IMR-90 (cell line): ENCODE measurements around the gene TPCN1. TPM values are rescaled to one million over a fixed set of nuclear protein-coding genes. Genes with fewer than 3 reads are reported as not detected.

Source experiments
- ATAC-seq: fragments of 200-7000 bp; cut with Tn5 transposase; 2 replicates; pipeline ENCODE4 v1.9.1; 2020; ENCODE audit warnings: low read depth, mild to moderate bottlenecking, moderate library complexity
- BruUV-seq: library from RNA; stranded (reverse); fragments of 400-500 nt; replicated peaks from 2 replicates; lab custom pipeline; 2021; lab: Mats Ljungman, UMichigan
- CTCF ChIA-PET: fragments of 300-600 bp; formaldehyde crosslinking; extraction: SDS; loops from one replicate; lab custom pipeline; 2021; ENCODE audit warnings: antibody characterized with exemption; lab: Yijun Ruan, JAX
- POLR2A ChIA-PET: fragments of 300-600 bp; sonication (Branson Sonifier 250); formaldehyde crosslinking; loops from one replicate; lab custom pipeline; 2022; ENCODE audit warnings: antibody characterized with exemption; ENCODE audit not compliant: unreplicated experiment; lab: Charles Lee
- DNase-seq: peaks from one replicate; pipeline ENCODE4 v3.0.0; 2013
- H2AFZ ChIP-seq: replicated peaks from 2 replicates; pipeline ENCODE3; 2013; ENCODE audit warnings: low read length, mild to moderate bottlenecking; ENCODE audit not compliant: poor library complexity
- H2AK5ac ChIP-seq: 2 replicates; pipeline ENCODE4 v1.6.1; 2013; ENCODE audit warnings: low read depth, low read length, inconsistent platforms
- H2AK9ac ChIP-seq: replicated peaks from 2 replicates; pipeline ENCODE3; 2013; ENCODE audit warnings: mild to moderate bottlenecking, low read depth, low read length, moderate library complexity; ENCODE audit not compliant: poor library complexity
- H2BK120ac ChIP-seq: 2 replicates; pipeline ENCODE4 v1.6.1; 2013; ENCODE audit warnings: low read depth, low read length, inconsistent platforms
- H2BK15ac ChIP-seq: 3 replicates; pipeline ENCODE4 v1.6.1; 2013; ENCODE audit warnings: low read depth, low read length, inconsistent platforms
- H2BK20ac ChIP-seq: 2 replicates; pipeline ENCODE4 v1.6.1; 2013; ENCODE audit warnings: low read depth, mild to moderate bottlenecking, inconsistent platforms, low read length, moderate library complexity
- H2BK5ac ChIP-seq: 2 replicates; pipeline ENCODE4 v1.6.1; 2013; ENCODE audit warnings: mild to moderate bottlenecking, low read depth, low read length, inconsistent platforms; ENCODE audit not compliant: poor library complexity, severe bottlenecking
- H3K14ac ChIP-seq: replicated peaks from 2 replicates; pipeline ENCODE4 v1.6.1; 2013; ENCODE audit warnings: low read depth, low read length, inconsistent platforms
- H3K18ac ChIP-seq: 2 replicates; pipeline ENCODE4 v1.6.1; 2013; ENCODE audit warnings: low read depth, low read length, control low read depth
- H3K23ac ChIP-seq: 2 replicates; pipeline ENCODE4 v1.6.1; 2013; ENCODE audit warnings: low read depth, low read length, inconsistent platforms
- H3K27ac ChIP-seq: 2 replicates; pipeline ENCODE4 v1.5.1; 2013; ENCODE audit warnings: mild to moderate bottlenecking, control low read depth, low read length; ENCODE audit not compliant: insufficient read depth
- H3K27me3 ChIP-seq: 2 replicates; pipeline ENCODE4 v1.6.1; 2013; ENCODE audit warnings: low read length; ENCODE audit not compliant: control insufficient read depth, insufficient read depth
- H3K36me3 ChIP-seq: 2 replicates; pipeline ENCODE4 v1.6.1; 2013; ENCODE audit warnings: low read length, mixed read lengths; ENCODE audit not compliant: control insufficient read depth, insufficient read depth
- H3K4ac ChIP-seq: 2 replicates; pipeline ENCODE4 v1.6.1; 2013; ENCODE audit warnings: low read depth, low read length, inconsistent platforms
- H3K4me1 ChIP-seq: 2 replicates; pipeline ENCODE4 v1.6.1; 2013; ENCODE audit warnings: low read length, mixed read lengths; ENCODE audit not compliant: control insufficient read depth, insufficient read depth
- H3K4me2 ChIP-seq: 2 replicates; pipeline ENCODE4 v1.6.1; 2013; ENCODE audit warnings: low read depth, mild to moderate bottlenecking, control low read depth, low read length, moderate library complexity
- H3K4me3 ChIP-seq: 2 replicates; pipeline ENCODE4 v1.5.1; 2013; ENCODE audit warnings: low read depth, mild to moderate bottlenecking, control low read depth, low read length, moderate library complexity; ENCODE audit not compliant: insufficient read depth
- H3K56ac ChIP-seq: 2 replicates; pipeline ENCODE4 v1.6.1; 2013; ENCODE audit warnings: low read length, inconsistent platforms; ENCODE audit not compliant: insufficient read depth; ENCODE audit errors: extremely low read depth
- H3K79me1 ChIP-seq, 2 experiments: 2 replicates each; pipeline ENCODE4 v1.6.1; 2013; ENCODE audit warnings: low read length in 2 of 2, inconsistent platforms in 1 of 2, low read depth in 1 of 2
- H3K9ac ChIP-seq: 2 replicates; pipeline ENCODE4 v1.6.1; 2013; ENCODE audit warnings: low read depth, low read length, control low read depth
- H3K9me1 ChIP-seq: 2 replicates; pipeline ENCODE4 v1.6.1; 2013; ENCODE audit warnings: low read length, inconsistent platforms; ENCODE audit not compliant: insufficient read depth
- H3K9me3 ChIP-seq: 2 replicates; pipeline ENCODE4 v1.6.1; 2013; ENCODE audit warnings: low read length; ENCODE audit not compliant: control insufficient read depth, insufficient read depth
- H4K20me1 ChIP-seq: 2 replicates; pipeline ENCODE4 v1.6.1; 2013; ENCODE audit warnings: low read length, inconsistent platforms; ENCODE audit not compliant: insufficient read depth
- H4K5ac ChIP-seq: 2 replicates; pipeline ENCODE4 v1.6.1; 2013; ENCODE audit warnings: mild to moderate bottlenecking, low read depth, low read length, control low read depth
- H4K8ac ChIP-seq, 2 experiments: 2 replicates each; pipeline ENCODE4 v1.6.1; 2013; ENCODE audit warnings: low read depth in 2 of 2, low read length in 2 of 2, control low read depth in 1 of 2, inconsistent platforms in 1 of 2
- H4K91ac ChIP-seq: 2 replicates; pipeline ENCODE4 v1.6.1; 2013; ENCODE audit warnings: low read depth, low read length, inconsistent platforms; ENCODE audit not compliant: insufficient read depth
- CEBPB ChIP-seq: IDR thresholded peaks from 2 replicates; pipeline ENCODE4 v1.6.1; 2012; ENCODE audit warnings: low read depth, low read length, improper control_type of control experiment
- CHD1 ChIP-seq: IDR thresholded peaks from 2 replicates; pipeline ENCODE4 v1.6.1; 2012; ENCODE audit warnings: low read depth, low read length, improper control_type of control experiment
- ELK1 ChIP-seq: fragments of 150-350 bp; IDR thresholded peaks from 2 replicates; pipeline ENCODE4 v1.6.1; 2016; ENCODE audit warnings: low read depth, mild to moderate bottlenecking, low read length, moderate library complexity, borderline replicate concordance
- MAZ ChIP-seq: IDR thresholded peaks from 2 replicates; pipeline ENCODE4 v1.6.1; 2012; ENCODE audit warnings: low read depth, mild to moderate bottlenecking, low read length, improper control_type of control experiment, moderate library complexity, borderline replicate concordance
- SMC3 ChIP-seq: fragments of 150-350 bp; IDR thresholded peaks from 2 replicates; pipeline ENCODE4 v1.6.1; 2016; ENCODE audit warnings: low read depth, mild to moderate bottlenecking, antibody characterized with exemption, low read length, moderate library complexity
- WGBS, 2 experiments: methylation state at CpG; one replicate each; pipeline versions ENCODE4 v1.1.5 to v1.1.7; 2013; ENCODE audit warnings: missing lambda C conversion rate in 2 of 2; ENCODE audit not compliant: insufficient read length in 1 of 2; ENCODE audit errors: extremely low coverage in 2 of 2; 5-methylcytosine and 5-hydroxymethylcytosine counted together
- dilution Hi-C: fragments of 300-500 bp; cut with HindIII; formaldehyde crosslinking; loops from one replicate; pipeline ENCODE4 v1.14.3; 2018; ENCODE audit warnings: low sequenced_read_pairs; ENCODE audit not compliant: unreplicated experiment
- in situ Hi-C: fragments of 300-500 bp; cut with MboI; formaldehyde crosslinking; loops from 3 replicates; pipeline ENCODE4 v1.14.3; 2019; ENCODE audit warnings: low sequenced_read_pairs, inconsistent platforms, mixed read lengths
- intact Hi-C: fragments of 100-400 bp; cut with micrococcal nuclease; formaldehyde crosslinking; loops from 2 replicates; pipeline ENCODE4 v1.10.0; 2022
- polyA plus RNA-seq, 3 experiments: library from polyadenylated mRNA; depleted of rRNA; stranded (reverse); fragments of >200 nt; gene quantifications; 2 replicates each; pipeline ENCODE4 v1.2.3, GENCODE V29; 2012; ENCODE audit warnings: low replicate concordance in 1 of 3
- total RNA-seq: library from RNA; depleted of rRNA; stranded (reverse); fragments of >200 nt; gene quantifications from 2 replicates; pipeline ENCODE4 v1.2.3, GENCODE V29; 2012

The TPCN1 gene
- total and polyA plus RNA-seq, 2 of the 4 experiments (the other 2 are of a cell fraction) = 2.0 to 13.2 TPM

GRCh38 chr12:113326775-113327395 lies 105.6 kb downstream of the TPCN1 start:
- in situ Hi-C loops = no loop called here
- H2AK9ac ChIP-seq = peak overlapping the region; percentile 85
- no peak overlapping the region for H4K91ac ChIP-seq
- H3K14ac ChIP-seq = no peak overlapping the region
- H3K18ac ChIP-seq = no peak overlapping the region; the same call in 1 of the 2 replicates
- H3K4me1 ChIP-seq = peaks cover 4% of the 10 kb centered on the region
- no peak overlapping the region for H2BK120ac ChIP-seq
- H3K4me3 ChIP-seq = no peak overlapping the region
- TF ChIP-seq ELK1 (no peak), SMC3 (no peak), CEBPB (no peak), MAZ (no peak), CHD1 (no peak)
- peaks cover 9% of the 10 kb centered on the region; the same call in 1 of the 2 replicates for H3K36me3 ChIP-seq
- no peak overlapping the region for H4K5ac ChIP-seq
- no peak overlapping the region for H2BK20ac ChIP-seq
- dilution Hi-C loops = no loop called here
- H3K9ac ChIP-seq = no peak overlapping the region
- no TSS peak for BruUV-seq
- no peak overlapping the region for H3K4ac ChIP-seq
- no peak overlapping the region for H3K4me2 ChIP-seq
- 100% methylated on average over 1 of the region's 4 CpGs; no CpG with 5 or more reads in 1 of the 2 experiments for WGBS, 2 experiments
- intact Hi-C loops = no loop called here
- 0 out of 2 replicates have a peak, but pooled peaks cover 3% of the 10 kb centered on the region for H3K9me1 ChIP-seq
- no peak overlapping the region for H4K8ac ChIP-seq
- peak overlapping the region; percentile 34 for H2AFZ ChIP-seq
- ATAC-seq (no peak), DNase-seq (no peak)
- H3K27me3 ChIP-seq = no peaks in the 10 kb centered on the region
- H4K20me1 ChIP-seq = no peaks in the 10 kb centered on the region
- POLR2A ChIA-PET = interaction anchor here (0.6 kb wide), 1 partner anchor 169 kb away, joined by 4 read pairs; no protein-coding TSS in a partner anchor
- no peak overlapping the region for H2AK5ac ChIP-seq
- no peak overlapping the region for H3K23ac ChIP-seq
- H3K79me1 ChIP-seq = peaks cover 3 to 10% of the 10 kb centered on the region in 2 experiments; a peak in 2 of 4 replicates
- peak overlapping the region; percentile 41; the same call in 1 of the 2 replicates for H3K27ac ChIP-seq
- H2BK15ac ChIP-seq = no peak overlapping the region
- no peak overlapping the region for H2BK5ac ChIP-seq
- no peak overlapping the region for H3K56ac ChIP-seq
- CTCF ChIA-PET = interaction anchor here (0.7 to 1.2 kb wide), 4 partner anchors 38 to 577 kb away, joined by 3 to 4 read pairs (median 4); no protein-coding TSS in a partner anchor
- H3K9me3 ChIP-seq = no peaks in the 10 kb centered on the region
